GM12891 (cell line): ENCODE data around the gene ANKS1A.
"Not testable (repeated sequence)": the region's sequence is repeated elsewhere in the genome, so short reads cannot be mapped to it uniquely, and the experiment has no call there.

Source experiments
- PAX5 ChIP-seq: IDR thresholded peaks from 2 replicates; pipeline ENCODE4 v1.6.1; 2011; ENCODE audit warnings: low read length, moderate library complexity, mild to moderate bottlenecking; ENCODE audit not compliant: insufficient read depth, severe bottlenecking
- POLR2A ChIP-seq: IDR thresholded peaks from 2 replicates; pipeline ENCODE4 v1.6.1; 2011; ENCODE audit warnings: low read depth, low read length, control low read depth
- POLR2AphosphoS5 ChIP-seq: IDR thresholded peaks from 2 replicates; pipeline ENCODE4 v1.6.1; 2011; ENCODE audit warnings: low read depth, low read length, control low read depth
- POU2F2 ChIP-seq: IDR thresholded peaks from 2 replicates; pipeline ENCODE4 v1.6.1; 2011; ENCODE audit warnings: low read depth, mild to moderate bottlenecking, control low read depth, low read length, moderate library complexity
- SPI1 ChIP-seq: IDR thresholded peaks from 2 replicates; pipeline ENCODE4 v1.6.1; 2011; ENCODE audit warnings: low read depth, low read length, control low read depth
- TAF1 ChIP-seq: IDR thresholded peaks from 2 replicates; pipeline ENCODE4 v1.6.1; 2011; ENCODE audit warnings: low read depth, low read length, control low read depth

- not testable (repeated sequence) for TF ChIP-seq POLR2AphosphoS5, TAF1, POLR2A, SPI1, PAX5, POU2F2
Observed at GRCh38 chr6:34884073-34884472, 5.0 kb upstream of the ANKS1A start.
